ENCODE results near the gene SEMA4B.
"Not testable (repeated sequence)": the region's sequence is repeated elsewhere in the genome, so short reads cannot be mapped to it uniquely, and the experiment has no call there.

SEMA4B gene

GRCh38 chr15:90201130-90201943 lies at the start of gene SEMA4B:
Gene SEMA4B (plus strand): TSS chr15:90201330. CDS start chr15:90201579, 249 bp downstream.
- peak; percentile 50 to 52 for DNase-seq

GRCh38 chr15:90151989-90152645 lies 49.0 kb upstream of the SEMA4B start:
- DNase-seq = no peak

- DNase-seq = no peak
These were observed 47.5 kb upstream of the SEMA4B start for GRCh38 chr15:90153658-90154057.

GRCh38 chr15:90154246-90154645 lies 46.9 kb upstream of the SEMA4B start:
- DNase-seq = no peak

- DNase-seq = no peak
These were observed 46.1 kb upstream of the SEMA4B start for GRCh38 chr15:90154861-90155626.

- DNase-seq = no peak
These were observed 41.9 kb upstream of the SEMA4B start for GRCh38 chr15:90159213-90159612.

GRCh38 chr15:90160781-90161727 lies 40.1 kb upstream of the SEMA4B start:
- DNase-seq = no peak

- no peak for DNase-seq
These were observed 39.2 kb upstream of the SEMA4B start for GRCh38 chr15:90161950-90162361.

GRCh38 chr15:90162956-90163355 lies 38.2 kb upstream of the SEMA4B start:
- DNase-seq = no peak

GRCh38 chr15:90164239-90164638 lies 36.9 kb upstream of the SEMA4B start:
- DNase-seq = not testable (repeated sequence)

GRCh38 chr15:90165157-90165556 lies 36.0 kb upstream of the SEMA4B start:
- no peak for DNase-seq

- peak in 1 of 2 experiments; percentile 3 for DNase-seq
These were observed 35.3 kb upstream of the SEMA4B start for GRCh38 chr15:90165659-90166489.

GRCh38 chr15:90167121-90167520 lies 34.0 kb upstream of the SEMA4B start:
- no peak for DNase-seq

GRCh38 chr15:90171623-90172022 lies 29.5 kb upstream of the SEMA4B start:
- no peak for DNase-seq

- DNase-seq = no peak
These were observed 27.8 kb upstream of the SEMA4B start for GRCh38 chr15:90173372-90173771.

- DNase-seq = no peak
These were observed 26.8 kb upstream of the SEMA4B start for GRCh38 chr15:90174140-90174875.

- DNase-seq = no peak
These were observed 24.1 kb upstream of the SEMA4B start for GRCh38 chr15:90177012-90177411.

- no peak for DNase-seq
These were observed 22.4 kb upstream of the SEMA4B start for GRCh38 chr15:90178468-90179435.

GRCh38 chr15:90181776-90182175 lies 19.4 kb upstream of the SEMA4B start:
- DNase-seq = no peak
